GM12878 (cell line): ENCODE measurements around the gene SLC9A8. TPM values are rescaled to one million over a fixed set of nuclear protein-coding genes. Genes with fewer than 3 reads are reported as not detected.

Experiments
- BHLHE40 ChIP-seq, 2 experiments: fragments of 450-650 bp in 1 of 2; IDR thresholded peaks; 2 replicates each; pipeline ENCODE4 v1.6.1; 2011 to 2017; ENCODE audit warnings: low read depth in 2 of 2, borderline replicate concordance in 1 of 2, improper control_type of control experiment in 1 of 2, low read length in 1 of 2, mild to moderate bottlenecking in 1 of 2
- BRCA1 ChIP-seq: IDR thresholded peaks from 2 replicates; pipeline ENCODE4 v1.6.1; 2011; ENCODE audit warnings: low read depth, low read length, improper control_type of control experiment
- CREB1 ChIP-seq: IDR thresholded peaks from 2 replicates; pipeline ENCODE4 v1.6.1; 2012; ENCODE audit warnings: low read depth, mild to moderate bottlenecking, inconsistent platforms
- EP300 ChIP-seq, 2 experiments: fragments of 150-350 bp in 1 of 2; IDR thresholded peaks; 2 replicates each; pipeline ENCODE4 v1.6.1; 2011 to 2012; ENCODE audit warnings: low read depth in 2 of 2, low read length in 2 of 2, borderline replicate concordance in 1 of 2, improper control_type of control experiment in 1 of 2, inconsistent platforms in 1 of 2; ENCODE audit not compliant: control insufficient read depth in 1 of 2
- GATAD2B ChIP-seq: fragments of 450-650 bp; conservative IDR thresholded peaks from 2 replicates; pipeline ENCODE4 v1.6.1; 2017; ENCODE audit warnings: low read depth, mild to moderate bottlenecking, moderate library complexity
- HCFC1 ChIP-seq: fragments of 150-350 bp; IDR thresholded peaks from 2 replicates; pipeline ENCODE4 v1.6.1; 2014; ENCODE audit warnings: low read length
- IKZF2 ChIP-seq, 2 experiments: fragments of 450-650 bp; IDR thresholded peaks; 2 replicates each; pipeline ENCODE4 v1.6.1; 2017; ENCODE audit warnings: mild to moderate bottlenecking in 2 of 2, moderate library complexity in 2 of 2
- JUNB ChIP-seq: IDR thresholded peaks from 2 replicates; pipeline ENCODE4 v1.6.1; 2016; ENCODE audit warnings: antibody characterized with exemption, mild to moderate bottlenecking
- KAT2A ChIP-seq: conservative IDR thresholded peaks from 2 replicates; pipeline ENCODE4 v1.6.1; 2011; ENCODE audit warnings: low read depth, low read length; ENCODE audit not compliant: control insufficient read depth
- KDM1A ChIP-seq: fragments of 200-600 bp; sonication (generic); IDR thresholded peaks from 2 replicates; pipeline ENCODE4 v1.6.1; 2016; ENCODE audit warnings: borderline replicate concordance
- LARP7 ChIP-seq: fragments of 450-650 bp; IDR thresholded peaks from 2 replicates; pipeline ENCODE4 v1.6.1; 2017; ENCODE audit warnings: mild to moderate bottlenecking
- MTA2 ChIP-seq: fragments of 450-650 bp; IDR thresholded peaks from 2 replicates; pipeline ENCODE4 v1.6.1; 2016; ENCODE audit warnings: low read depth, mild to moderate bottlenecking, moderate library complexity
- NFIC ChIP-seq: IDR thresholded peaks from 2 replicates; pipeline ENCODE4 v1.6.1; 2012; ENCODE audit warnings: low read depth, mild to moderate bottlenecking, inconsistent platforms, low read length, moderate library complexity
- NRF1 ChIP-seq: conservative IDR thresholded peaks from 2 replicates; pipeline ENCODE4 v1.6.1; 2011; ENCODE audit warnings: mild to moderate bottlenecking, low read depth, low read length, improper control_type of control experiment
- PAX5 ChIP-seq: IDR thresholded peaks from 2 replicates; pipeline ENCODE4 v1.6.1; 2011; ENCODE audit warnings: low read depth, low read length, borderline replicate concordance
- RAD51 ChIP-seq: fragments of 450-650 bp; IDR thresholded peaks from 2 replicates; pipeline ENCODE4 v1.6.1; 2016; ENCODE audit warnings: moderate library complexity, mild to moderate bottlenecking, inconsistent platforms
- RELA ChIP-seq: fragments of 450-650 bp; IDR thresholded peaks from 2 replicates; pipeline ENCODE4 v1.8.0; 2014; ENCODE audit warnings: borderline replicate concordance; ENCODE audit not compliant: partially characterized antibody
- SUZ12 ChIP-seq: fragments of 200-600 bp; sonication (generic); IDR thresholded peaks from one replicate; pipeline ENCODE4 v1.6.1; 2018; ENCODE audit warnings: antibody characterized with exemption, mild to moderate bottlenecking; ENCODE audit not compliant: unreplicated experiment
- TAF1 ChIP-seq: IDR thresholded peaks from 2 replicates; pipeline ENCODE4 v1.6.1; 2011; ENCODE audit warnings: mild to moderate bottlenecking, low read depth, low read length, borderline replicate concordance
- ZNF24 ChIP-seq: fragments of 450-650 bp; IDR thresholded peaks from 2 replicates; pipeline ENCODE4 v1.6.1; 2017; ENCODE audit warnings: antibody characterized with exemption, mild to moderate bottlenecking
- ZNF274 ChIP-seq: IDR thresholded peaks from one replicate; pipeline ENCODE4 v1.8.0; 2011; ENCODE audit not compliant: insufficient read length, insufficient read depth
- polyA plus RNA-seq, 11 experiments: library from polyadenylated mRNA; depleted of rRNA in 4 of 11; unstranded in 6 of 11; stranded (reverse) in 5 of 11; fragments of >200 nt; fragmentation: Nextera tagmentation in 4 of 11; fragmentation: Illumina TruSeq in 1 of 11; extraction: Ambion mirVana in 4 of 11; extraction: Trizol in 1 of 11; gene quantifications; 1 replicate in 1 of 11; 2 replicates in 10 of 11; pipeline versions ENCODE4 v1.2.1 to v1.2.3, GENCODE V29; 2011 to 2016; ENCODE audit warnings: inconsistent platforms in 2 of 11, missing spikeins in 2 of 11, low read depth in 1 of 11
- total RNA-seq, 4 experiments: library from RNA; depleted of rRNA in 3 of 4; stranded (reverse); fragments of >200 nt in 3 of 4; fragmentation: Illumina TruSeq in 1 of 4; extraction: Trizol in 1 of 4; gene quantifications; 2 replicates each; pipeline versions ENCODE4 v1.2.1 to v1.2.3, GENCODE V29; 2013 to 2021
- TF ChIP-seq, protein P1 (sequence below): fragments of 450-650 bp; IDR thresholded peaks from 2 replicates; pipeline ENCODE4 v1.6.1; 2017; ENCODE audit warnings: mild to moderate bottlenecking
- TF ChIP-seq, protein P2 (sequence below): fragments of 450-650 bp; IDR thresholded peaks from 2 replicates; pipeline ENCODE4 v1.6.1; 2016; ENCODE audit warnings: mild to moderate bottlenecking
- TF ChIP-seq, protein P3 (sequence below): fragments of 450-650 bp; IDR thresholded peaks from 2 replicates; pipeline ENCODE4 v1.6.1; 2016; ENCODE audit warnings: mild to moderate bottlenecking, moderate library complexity, borderline replicate concordance

SLC9A8 gene
- total and polyA plus RNA-seq, 10 of the 15 experiments (the other 5 are each of a cell fraction or from before 2014, with no cell fraction given): 0.40 to 15.5 (median 6.5) TPM

DNA sequence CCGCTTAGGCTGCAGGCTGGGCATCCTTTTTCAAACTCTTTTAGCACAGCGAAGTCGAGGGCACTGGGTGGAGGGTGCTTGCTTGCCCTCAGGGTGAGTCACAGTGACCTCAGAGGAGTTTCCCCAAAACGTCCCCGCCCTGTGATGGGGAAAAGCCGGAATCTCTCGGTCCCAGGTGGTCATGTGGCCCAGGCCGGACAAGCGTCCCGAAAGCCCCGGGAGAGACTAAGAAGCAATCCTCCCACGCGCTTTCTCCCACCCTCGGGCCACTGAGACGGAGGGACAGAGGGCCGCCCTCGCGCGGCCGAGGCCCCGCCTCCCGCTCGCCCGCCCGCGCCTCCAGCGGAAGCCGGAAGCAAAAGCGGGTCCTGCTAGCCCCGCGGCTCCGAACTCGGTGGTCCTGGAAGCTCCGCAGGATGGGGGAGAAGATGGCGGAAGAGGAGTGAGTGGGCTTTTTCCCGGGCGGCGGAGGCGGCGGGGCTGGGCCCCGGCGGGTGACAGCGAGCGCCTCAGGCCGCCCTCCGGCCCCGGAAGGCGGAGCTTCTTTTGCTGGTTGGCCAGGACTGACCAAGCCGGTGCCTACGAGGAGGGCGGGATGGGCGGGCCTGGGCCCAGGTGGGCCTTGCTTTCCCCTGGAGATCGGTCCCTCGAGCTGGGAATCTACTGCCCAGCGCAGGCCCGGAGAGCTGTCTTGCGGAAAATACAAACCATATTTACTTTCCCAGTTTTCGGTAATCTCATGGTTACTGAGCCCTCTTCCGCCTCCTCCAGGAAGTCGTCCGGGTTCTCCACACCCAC lies at the start of gene SLC9A8 (continued):
- TF ChIP-seq IKZF2 (IDR thresholded peaks at IDR 0.05) (peak; percentile 60 to 61), ZNF274 (no peak), NRF1 (peak; percentile 7; the same call in 1 of the 2 replicates), TAF1 (peak; percentile 67; the same call in 1 of the 2 replicates), BHLHE40 (IDR thresholded peaks at IDR 0.05; ENCODE audit: borderline replicate concordance in 1 of 2, low read depth in 2 of 2, low read length in 1 of 2) (peak; percentile 49 to 64; a peak in 3 of 4 replicates), PAX5 (no peak), KAT2A (no peak), LARP7 (no peak), GATAD2B (peak; percentile 66), CREB1 (peak; percentile 82), SUZ12 (no peak), RELA (peak; percentile 92), JUNB (peak; percentile 67; the same call in 1 of the 2 replicates), EP300 (IDR thresholded peaks at IDR 0.05; ENCODE audit: borderline replicate concordance in 1 of 2, control insufficient read depth in 1 of 2, low read depth in 2 of 2, low read length in 2 of 2) (peak in 1 of 2 experiments; percentile 7; a peak in 1 of 4 replicates), KDM1A (no peak), NFIC (peak; percentile 58; the same call in 1 of the 2 replicates), BRCA1 (no peak), ZNF24 (no peak), MTA2 (peak; percentile 48; the same call in 1 of the 2 replicates), HCFC1 (no peak; the same call in 1 of the 2 replicates), RAD51 (peak; percentile 69)
- TF ChIP-seq, protein P1, sequence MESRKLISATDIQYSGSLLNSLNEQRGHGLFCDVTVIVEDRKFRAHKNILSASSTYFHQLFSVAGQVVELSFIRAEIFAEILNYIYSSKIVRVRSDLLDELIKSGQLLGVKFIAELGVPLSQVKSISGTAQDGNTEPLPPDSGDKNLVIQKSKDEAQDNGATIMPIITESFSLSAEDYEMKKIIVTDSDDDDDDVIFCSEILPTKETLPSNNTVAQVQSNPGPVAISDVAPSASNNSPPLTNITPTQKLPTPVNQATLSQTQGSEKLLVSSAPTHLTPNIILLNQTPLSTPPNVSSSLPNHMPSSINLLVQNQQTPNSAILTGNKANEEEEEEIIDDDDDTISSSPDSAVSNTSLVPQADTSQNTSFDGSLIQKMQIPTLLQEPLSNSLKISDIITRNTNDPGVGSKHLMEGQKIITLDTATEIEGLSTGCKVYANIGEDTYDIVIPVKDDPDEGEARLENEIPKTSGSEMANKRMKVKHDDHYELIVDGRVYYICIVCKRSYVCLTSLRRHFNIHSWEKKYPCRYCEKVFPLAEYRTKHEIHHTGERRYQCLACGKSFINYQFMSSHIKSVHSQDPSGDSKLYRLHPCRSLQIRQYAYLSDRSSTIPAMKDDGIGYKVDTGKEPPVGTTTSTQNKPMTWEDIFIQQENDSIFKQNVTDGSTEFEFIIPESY: no peak
- TF ChIP-seq, protein P2, sequence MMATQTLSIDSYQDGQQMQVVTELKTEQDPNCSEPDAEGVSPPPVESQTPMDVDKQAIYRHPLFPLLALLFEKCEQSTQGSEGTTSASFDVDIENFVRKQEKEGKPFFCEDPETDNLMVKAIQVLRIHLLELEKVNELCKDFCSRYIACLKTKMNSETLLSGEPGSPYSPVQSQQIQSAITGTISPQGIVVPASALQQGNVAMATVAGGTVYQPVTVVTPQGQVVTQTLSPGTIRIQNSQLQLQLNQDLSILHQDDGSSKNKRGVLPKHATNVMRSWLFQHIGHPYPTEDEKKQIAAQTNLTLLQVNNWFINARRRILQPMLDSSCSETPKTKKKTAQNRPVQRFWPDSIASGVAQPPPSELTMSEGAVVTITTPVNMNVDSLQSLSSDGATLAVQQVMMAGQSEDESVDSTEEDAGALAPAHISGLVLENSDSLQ: no peak
- TF ChIP-seq, protein P3, sequence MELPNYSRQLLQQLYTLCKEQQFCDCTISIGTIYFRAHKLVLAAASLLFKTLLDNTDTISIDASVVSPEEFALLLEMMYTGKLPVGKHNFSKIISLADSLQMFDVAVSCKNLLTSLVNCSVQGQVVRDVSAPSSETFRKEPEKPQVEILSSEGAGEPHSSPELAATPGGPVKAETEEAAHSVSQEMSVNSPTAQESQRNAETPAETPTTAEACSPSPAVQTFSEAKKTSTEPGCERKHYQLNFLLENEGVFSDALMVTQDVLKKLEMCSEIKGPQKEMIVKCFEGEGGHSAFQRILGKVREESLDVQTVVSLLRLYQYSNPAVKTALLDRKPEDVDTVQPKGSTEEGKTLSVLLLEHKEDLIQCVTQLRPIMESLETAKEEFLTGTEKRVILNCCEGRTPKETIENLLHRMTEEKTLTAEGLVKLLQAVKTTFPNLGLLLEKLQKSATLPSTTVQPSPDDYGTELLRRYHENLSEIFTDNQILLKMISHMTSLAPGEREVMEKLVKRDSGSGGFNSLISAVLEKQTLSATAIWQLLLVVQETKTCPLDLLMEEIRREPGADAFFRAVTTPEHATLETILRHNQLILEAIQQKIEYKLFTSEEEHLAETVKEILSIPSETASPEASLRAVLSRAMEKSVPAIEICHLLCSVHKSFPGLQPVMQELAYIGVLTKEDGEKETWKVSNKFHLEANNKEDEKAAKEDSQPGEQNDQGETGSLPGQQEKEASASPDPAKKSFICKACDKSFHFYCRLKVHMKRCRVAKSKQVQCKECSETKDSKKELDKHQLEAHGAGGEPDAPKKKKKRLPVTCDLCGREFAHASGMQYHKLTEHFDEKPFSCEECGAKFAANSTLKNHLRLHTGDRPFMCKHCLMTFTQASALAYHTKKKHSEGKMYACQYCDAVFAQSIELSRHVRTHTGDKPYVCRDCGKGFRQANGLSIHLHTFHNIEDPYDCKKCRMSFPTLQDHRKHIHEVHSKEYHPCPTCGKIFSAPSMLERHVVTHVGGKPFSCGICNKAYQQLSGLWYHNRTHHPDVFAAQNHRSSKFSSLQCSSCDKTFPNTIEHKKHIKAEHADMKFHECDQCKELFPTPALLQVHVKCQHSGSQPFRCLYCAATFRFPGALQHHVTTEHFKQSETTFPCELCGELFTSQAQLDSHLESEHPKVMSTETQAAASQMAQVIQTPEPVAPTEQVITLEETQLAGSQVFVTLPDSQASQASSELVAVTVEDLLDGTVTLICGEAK: peak; percentile 69; the same call in 1 of the 2 replicates
